ENCODE results near the gene ZC3H7B. TPM values are rescaled to one million over a fixed set of nuclear protein-coding genes. Genes with fewer than 3 reads are reported as not detected.

Gene ZC3H7B
- polyA plus RNA-seq, 2 of the 4 experiments (the other 2 are of a cell fraction) = 12.4 to 22.8 TPM

DNA sequence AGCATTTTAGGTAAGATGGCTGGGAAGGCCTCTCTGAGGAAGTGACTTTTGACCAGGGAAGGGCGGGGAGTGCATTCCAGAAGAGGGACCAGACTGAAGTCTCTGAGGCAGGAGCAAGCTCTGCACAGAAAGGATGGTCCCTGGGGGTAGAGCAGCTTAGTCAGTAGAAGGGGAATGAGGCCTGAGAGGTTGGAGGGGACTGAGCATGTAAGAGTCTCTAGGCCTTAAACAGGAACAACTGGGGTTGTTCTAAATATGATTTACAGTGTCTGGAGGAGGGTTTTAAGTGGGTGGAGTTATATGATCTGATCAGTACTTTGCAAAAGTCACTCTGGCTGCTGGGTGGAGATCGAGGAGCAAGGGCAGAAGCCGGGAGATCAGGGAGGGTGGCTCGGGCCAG lies 48.8 kb downstream of the ZC3H7B start:
- POLR2A ChIA-PET = no interaction called here
- H3K27ac ChIP-seq = no peak overlapping the region
- FAIRE-seq = no peak
- no peak for TF ChIP-seq MAFK (IDR thresholded peaks at IDR 0.05; ENCODE audit: partially characterized antibody)
- TF ChIP-seq PHF8 (IDR thresholded peaks at IDR 0.05; ENCODE audit: borderline replicate concordance, low read depth) = no peak
- TF ChIP-seq RAD21 (conservative IDR thresholded peaks at IDR 0.05 in 1 of 2, IDR thresholded peaks at IDR 0.05 in 1 of 2) = no peak
- no peak for TF ChIP-seq NFE2L2 (conservative IDR thresholded peaks at IDR 0.05; ENCODE audit: low read length)
- no peak for TF ChIP-seq EP300 (IDR thresholded peaks at IDR 0.05)
- no peak for TF ChIP-seq CBX8 (IDR thresholded peaks at IDR 0.05)
- TF ChIP-seq, protein P1, sequence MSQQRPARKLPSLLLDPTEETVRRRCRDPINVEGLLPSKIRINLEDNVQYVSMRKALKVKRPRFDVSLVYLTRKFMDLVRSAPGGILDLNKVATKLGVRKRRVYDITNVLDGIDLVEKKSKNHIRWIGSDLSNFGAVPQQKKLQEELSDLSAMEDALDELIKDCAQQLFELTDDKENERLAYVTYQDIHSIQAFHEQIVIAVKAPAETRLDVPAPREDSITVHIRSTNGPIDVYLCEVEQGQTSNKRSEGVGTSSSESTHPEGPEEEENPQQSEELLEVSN (IDR thresholded peaks at IDR 0.05; ENCODE audit: borderline replicate concordance, low read depth) = no peak
- TF ChIP-seq EHMT2 (IDR thresholded peaks at IDR 0.05; ENCODE audit: low read depth) = no peak
- no peak for TF ChIP-seq TP53 (CRISPR knock-in tag; IDR thresholded peaks at IDR 0.05)
- no peak for TF ChIP-seq RNF2 (IDR thresholded peaks at IDR 0.05; ENCODE audit: borderline replicate concordance, low read depth)
- no peak for TF ChIP-seq HEYL (CRISPR knock-in tag; IDR thresholded peaks at IDR 0.05)
- no peak for TF ChIP-seq ESRRA (IDR thresholded peaks at IDR 0.05; ENCODE audit: borderline replicate concordance, low read length)
- TF ChIP-seq FOXS1 (CRISPR knock-in tag; IDR thresholded peaks at IDR 0.05) = no peak
- no peak for TF ChIP-seq KDM1A (IDR thresholded peaks at IDR 0.05; ENCODE audit: low read depth)
- TF ChIP-seq, protein P2, sequence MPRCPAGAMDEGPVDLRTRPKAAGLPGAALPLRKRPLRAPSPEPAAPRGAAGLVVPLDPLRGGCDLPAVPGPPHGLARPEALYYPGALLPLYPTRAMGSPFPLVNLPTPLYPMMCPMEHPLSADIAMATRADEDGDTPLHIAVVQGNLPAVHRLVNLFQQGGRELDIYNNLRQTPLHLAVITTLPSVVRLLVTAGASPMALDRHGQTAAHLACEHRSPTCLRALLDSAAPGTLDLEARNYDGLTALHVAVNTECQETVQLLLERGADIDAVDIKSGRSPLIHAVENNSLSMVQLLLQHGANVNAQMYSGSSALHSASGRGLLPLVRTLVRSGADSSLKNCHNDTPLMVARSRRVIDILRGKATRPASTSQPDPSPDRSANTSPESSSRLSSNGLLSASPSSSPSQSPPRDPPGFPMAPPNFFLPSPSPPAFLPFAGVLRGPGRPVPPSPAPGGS (IDR thresholded peaks at IDR 0.05) = no peak
- no peak for TF ChIP-seq HDAC2 (IDR thresholded peaks at IDR 0.05)
- H3K9me3 ChIP-seq = no peaks in the 10 kb centered on the region
- H3K4me2 ChIP-seq = no peak overlapping the region
- H3K4me3 ChIP-seq = no peak overlapping the region
- no peak for DNase-seq (ENCODE audit: low read depth in 1 of 2, low spot score in 1 of 2)
- H3K4me1 ChIP-seq = peaks cover 15% of the 10 kb centered on the region; the same call in 2 of the 3 replicates
- ATAC-seq = no peak; a peak in 1 of 6 replicates
- CTCF ChIA-PET = interaction anchor here (1.2 to 1.4 kb wide), 2 partner anchors 14 to 167 kb away, joined by 3 read pairs; no protein-coding TSS in a partner anchor
- 92% methylated on average over 4 of the region's 4 CpGs for WGBS (ENCODE audit: missing lambda C conversion rate)

DNA sequence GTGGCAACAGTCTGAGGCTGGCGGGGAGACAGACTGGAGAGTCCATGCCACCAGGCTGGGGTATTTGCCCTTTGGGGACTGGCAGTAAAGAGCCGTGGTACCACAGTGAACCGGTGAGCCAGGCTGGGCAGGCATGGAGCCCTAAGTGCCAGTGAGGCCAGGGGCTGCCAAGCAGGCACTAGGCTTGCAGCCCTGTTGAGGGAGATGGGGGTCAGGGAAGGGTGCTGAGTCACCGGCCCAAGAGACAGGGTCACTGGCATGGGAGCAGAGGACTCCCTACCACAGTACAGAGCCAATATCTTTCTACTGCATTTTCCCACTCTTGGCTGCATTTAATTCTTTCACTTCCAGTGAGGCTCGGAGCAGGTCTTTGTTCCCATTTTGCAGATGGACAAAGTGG lies 49.7 kb downstream of the ZC3H7B start:
- DNase-seq (ENCODE audit: low read depth in 1 of 2, low spot score in 1 of 2) (no peak), FAIRE-seq (no peak), ATAC-seq (no peak)
- TF ChIP-seq BHLHE40 (IDR thresholded peaks at IDR 0.05; ENCODE audit: low read depth, low read length) (no peak), HOXA7 (CRISPR knock-in tag; IDR thresholded peaks at IDR 0.05) (no peak), CHD2 (IDR thresholded peaks at IDR 0.05; ENCODE audit: low read length, partially characterized antibody) (no peak), EP300 (IDR thresholded peaks at IDR 0.05) (no peak), GATA3 (IDR thresholded peaks at IDR 0.05; ENCODE audit: borderline replicate concordance) (no peak), TFCP2L1 (CRISPR knock-in tag; IDR thresholded peaks at IDR 0.05) (no peak), NR3C1 (IDR thresholded peaks at IDR 0.05) (no peak), POLR2A (IDR thresholded peaks at IDR 0.05; ENCODE audit: low read length) (no peak), RAD21 (conservative IDR thresholded peaks at IDR 0.05 in 1 of 2, IDR thresholded peaks at IDR 0.05 in 1 of 2) (no peak), HDAC2 (IDR thresholded peaks at IDR 0.05) (no peak), RARB (CRISPR knock-in tag; IDR thresholded peaks at IDR 0.05) (no peak)
- TF ChIP-seq, protein P3, sequence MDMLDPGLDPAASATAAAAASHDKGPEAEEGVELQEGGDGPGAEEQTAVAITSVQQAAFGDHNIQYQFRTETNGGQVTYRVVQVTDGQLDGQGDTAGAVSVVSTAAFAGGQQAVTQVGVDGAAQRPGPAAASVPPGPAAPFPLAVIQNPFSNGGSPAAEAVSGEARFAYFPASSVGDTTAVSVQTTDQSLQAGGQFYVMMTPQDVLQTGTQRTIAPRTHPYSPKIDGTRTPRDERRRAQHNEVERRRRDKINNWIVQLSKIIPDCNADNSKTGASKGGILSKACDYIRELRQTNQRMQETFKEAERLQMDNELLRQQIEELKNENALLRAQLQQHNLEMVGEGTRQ (IDR thresholded peaks at IDR 0.05) = no peak
- TF ChIP-seq, protein P4, sequence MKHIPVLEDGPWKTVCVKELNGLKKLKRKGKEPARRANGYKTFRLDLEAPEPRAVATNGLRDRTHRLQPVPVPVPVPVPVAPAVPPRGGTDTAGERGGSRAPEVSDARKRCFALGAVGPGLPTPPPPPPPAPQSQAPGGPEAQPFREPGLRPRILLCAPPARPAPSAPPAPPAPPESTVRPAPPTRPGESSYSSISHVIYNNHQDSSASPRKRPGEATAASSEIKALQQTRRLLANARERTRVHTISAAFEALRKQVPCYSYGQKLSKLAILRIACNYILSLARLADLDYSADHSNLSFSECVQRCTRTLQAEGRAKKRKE (CRISPR knock-in tag; IDR thresholded peaks at IDR 0.05; ENCODE audit: low read depth) = no peak
- Histone ChIP-seq H3K9me3 (no peaks in the 10 kb centered on the region), H3K4me2 (no peak overlapping the region), H3K27ac (peak overlapping the region; percentile 44 to 54; a peak in 2 of 6 replicates), H3K4me3 (no peak overlapping the region), H3K4me1 (peaks cover 15% of the 10 kb centered on the region; the same call in 2 of the 3 replicates)
- ChIA-PET POLR2A (no interaction called here), CTCF (interaction anchor here (1.2 kb wide), 1 partner anchor 15 kb away, joined by 3 read pairs; no protein-coding TSS in a partner anchor)
- 95% methylated on average over 5 of the region's 5 CpGs for WGBS (ENCODE audit: missing lambda C conversion rate)

All from A549 (cell line).